ENCODE data around the gene ADCY9. TPM values are rescaled to one million over a fixed set of nuclear protein-coding genes. Genes with fewer than 3 reads are reported as not detected.

Gene ADCY9
- total RNA-seq, 1 experiment from 2014 or later: 14.2 TPM

DNA sequence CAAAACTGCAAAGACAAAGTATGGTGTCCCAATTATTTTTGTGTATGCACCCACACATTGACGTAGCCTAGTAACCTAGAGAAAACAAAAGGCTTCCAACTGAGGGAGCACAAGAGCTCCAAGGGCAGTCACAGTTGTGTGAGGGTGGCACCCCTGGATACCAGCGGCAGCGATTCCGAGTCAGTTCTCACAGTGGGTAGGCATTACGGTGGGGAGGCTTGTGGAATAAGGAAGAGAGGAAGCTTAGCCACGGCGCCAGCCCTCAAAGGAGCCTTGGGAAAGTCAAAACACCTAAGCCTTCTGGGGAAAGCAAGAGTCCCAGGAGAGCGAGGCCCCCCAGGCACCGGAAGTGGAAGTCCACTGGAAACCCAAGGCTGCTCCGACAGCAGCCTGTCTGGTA, 31.0 kb upstream of the ADCY9 start:
- BruUV-seq (replicated peaks): no TSS peak
- intact Hi-C loops (cut with micrococcal nuclease): no loop called here
- Mint-ChIP-seq H3K27ac (ENCODE audit: low read depth, unreplicated experiment) (peak overlapping the region; percentile 25), H3K4me3 (ENCODE audit: unreplicated experiment) (no peak overlapping the region), H3K36me3 (ENCODE audit: insufficient read depth, unreplicated experiment) (no peaks in the 10 kb centered on the region), H3K27me3 (ENCODE audit: insufficient read depth, unreplicated experiment) (no peaks in the 10 kb centered on the region), H3K4me1 (ENCODE audit: insufficient read depth, unreplicated experiment) (no peaks in the 10 kb centered on the region), H3K9me3 (ENCODE audit: unreplicated experiment) (no peaks in the 10 kb centered on the region)
- TF ChIP-seq, protein P1, sequence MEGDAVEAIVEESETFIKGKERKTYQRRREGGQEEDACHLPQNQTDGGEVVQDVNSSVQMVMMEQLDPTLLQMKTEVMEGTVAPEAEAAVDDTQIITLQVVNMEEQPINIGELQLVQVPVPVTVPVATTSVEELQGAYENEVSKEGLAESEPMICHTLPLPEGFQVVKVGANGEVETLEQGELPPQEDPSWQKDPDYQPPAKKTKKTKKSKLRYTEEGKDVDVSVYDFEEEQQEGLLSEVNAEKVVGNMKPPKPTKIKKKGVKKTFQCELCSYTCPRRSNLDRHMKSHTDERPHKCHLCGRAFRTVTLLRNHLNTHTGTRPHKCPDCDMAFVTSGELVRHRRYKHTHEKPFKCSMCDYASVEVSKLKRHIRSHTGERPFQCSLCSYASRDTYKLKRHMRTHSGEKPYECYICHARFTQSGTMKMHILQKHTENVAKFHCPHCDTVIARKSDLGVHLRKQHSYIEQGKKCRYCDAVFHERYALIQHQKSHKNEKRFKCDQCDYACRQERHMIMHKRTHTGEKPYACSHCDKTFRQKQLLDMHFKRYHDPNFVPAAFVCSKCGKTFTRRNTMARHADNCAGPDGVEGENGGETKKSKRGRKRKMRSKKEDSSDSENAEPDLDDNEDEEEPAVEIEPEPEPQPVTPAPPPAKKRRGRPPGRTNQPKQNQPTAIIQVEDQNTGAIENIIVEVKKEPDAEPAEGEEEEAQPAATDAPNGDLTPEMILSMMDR (IDR thresholded peaks at IDR 0.05; ENCODE audit: unreplicated experiment): no peak
- CTCF ChIA-PET: interaction anchor here (0.7 kb wide), 1 partner anchor 63 kb away, joined by 3 read pairs; no protein-coding TSS in a partner anchor
- no peak for DNase-seq (ENCODE audit: unreplicated experiment)
- POLR2A ChIA-PET: interaction anchor here (0.7 to 0.9 kb wide), 3 partner anchors 11 to 75 kb away, joined by 3 read pairs; no protein-coding TSS in a partner anchor

DNA sequence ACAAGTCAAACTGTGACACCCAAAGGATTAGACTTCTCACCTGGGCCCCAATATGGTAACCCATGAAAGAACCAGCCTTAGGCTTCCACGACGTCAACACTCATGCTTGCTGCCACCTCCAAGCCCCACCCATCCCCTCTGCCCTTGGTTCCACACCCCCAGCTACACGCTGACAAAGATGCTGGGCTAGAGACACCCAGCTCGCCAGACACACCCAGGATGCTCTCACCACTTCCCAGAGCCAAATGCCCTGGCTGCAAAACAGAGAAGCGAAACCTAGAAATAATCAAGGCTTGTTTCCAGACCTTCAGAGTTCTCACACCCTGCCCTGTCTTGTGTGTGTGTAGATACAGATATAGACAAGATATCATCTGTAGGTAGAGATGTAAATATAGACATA, 26.0 kb upstream of the ADCY9 start:
- Mint-ChIP-seq H3K27me3 (ENCODE audit: insufficient read depth, unreplicated experiment) (no peaks in the 10 kb centered on the region), H3K4me1 (ENCODE audit: insufficient read depth, unreplicated experiment) (peaks cover 14% of the 10 kb centered on the region), H3K27ac (ENCODE audit: low read depth, unreplicated experiment) (no peak overlapping the region), H3K9me3 (ENCODE audit: unreplicated experiment) (peaks cover 5% of the 10 kb centered on the region), H3K4me3 (ENCODE audit: unreplicated experiment) (no peak overlapping the region), H3K36me3 (ENCODE audit: insufficient read depth, unreplicated experiment) (peaks cover 7% of the 10 kb centered on the region)
- POLR2A ChIA-PET: interaction anchor here (0.6 to 2.6 kb wide), 4 partner anchors 22 to 135 kb away, joined by 3 to 17 read pairs (median 4); no protein-coding TSS in a partner anchor
- CTCF ChIA-PET: interaction anchor here (0.5 to 0.6 kb wide), 2 partner anchors 63 to 118 kb away, joined by 3 to 7 read pairs; no protein-coding TSS in a partner anchor
- BruUV-seq (replicated peaks): no TSS peak
- intact Hi-C loops (cut with micrococcal nuclease): no loop called here
- no peak for DNase-seq (ENCODE audit: unreplicated experiment)
- TF ChIP-seq, protein P1 (IDR thresholded peaks at IDR 0.05; ENCODE audit: unreplicated experiment): no peak

DNA sequence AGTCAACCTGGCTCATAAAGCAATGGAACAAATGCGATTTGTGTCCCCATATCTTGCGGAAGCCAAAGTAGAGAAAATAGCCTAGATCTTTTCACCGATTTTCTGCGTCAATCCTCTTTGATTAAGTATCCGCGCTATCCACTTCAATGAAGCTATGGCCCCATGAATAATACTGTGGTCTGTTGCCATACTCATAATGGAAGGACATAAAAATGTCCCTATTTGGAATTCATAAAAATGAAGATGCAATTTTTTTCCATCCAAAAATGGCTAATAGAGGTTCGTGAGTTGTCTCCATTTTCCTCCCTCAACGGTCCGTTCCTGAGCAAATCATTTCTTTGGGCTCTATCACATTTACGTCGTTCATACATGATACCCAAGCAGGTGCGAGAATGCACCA, 25.4 kb upstream of the ADCY9 start:
- peaks cover 7% of the 10 kb centered on the region for H3K9me3 Mint-ChIP-seq (ENCODE audit: unreplicated experiment)
- H3K27me3 Mint-ChIP-seq (ENCODE audit: insufficient read depth, unreplicated experiment): no peaks in the 10 kb centered on the region
- no peak for DNase-seq (ENCODE audit: unreplicated experiment)
- H3K4me1 Mint-ChIP-seq (ENCODE audit: insufficient read depth, unreplicated experiment): peaks cover 16% of the 10 kb centered on the region
- BruUV-seq (replicated peaks): no TSS peak
- ChIA-PET POLR2A (interaction anchor here (1.1 to 2.6 kb wide), 3 partner anchors 41 to 159 kb away, joined by 3 to 17 read pairs (median 5); no protein-coding TSS in a partner anchor), CTCF (interaction anchor here (0.5 to 1.0 kb wide), 3 partner anchors 64 to 366 kb away, joined by 3 to 7 read pairs (median 4); no protein-coding TSS in a partner anchor)
- H3K36me3 Mint-ChIP-seq (ENCODE audit: insufficient read depth, unreplicated experiment): peaks cover 7% of the 10 kb centered on the region
- H3K4me3 Mint-ChIP-seq (ENCODE audit: unreplicated experiment): no peak overlapping the region
- TF ChIP-seq, protein P1 (IDR thresholded peaks at IDR 0.05; ENCODE audit: unreplicated experiment): no peak
- intact Hi-C loops (cut with micrococcal nuclease): no loop called here
- peak overlapping the region; percentile 99 for H3K27ac Mint-ChIP-seq (ENCODE audit: low read depth, unreplicated experiment)

- Mint-ChIP-seq H3K27ac (ENCODE audit: low read depth, unreplicated experiment) (peak overlapping the region; percentile 99), H3K4me1 (ENCODE audit: insufficient read depth, unreplicated experiment) (peaks cover 24% of the 10 kb centered on the region)
Measured at GRCh38 chr16:4140652-4141051, 24.4 kb upstream of the ADCY9 start.

More at GRCh38 chr16:4140652-4141051, 24.4 kb upstream of the ADCY9 start:
- TF ChIP-seq, protein P1 (IDR thresholded peaks at IDR 0.05; ENCODE audit: unreplicated experiment): no peak
- H3K4me3 Mint-ChIP-seq (ENCODE audit: unreplicated experiment): peak overlapping the region; percentile 39
- H3K9me3 Mint-ChIP-seq (ENCODE audit: unreplicated experiment): peaks cover 7% of the 10 kb centered on the region
- peak; percentile 74 for DNase-seq (ENCODE audit: unreplicated experiment)
- intact Hi-C loops (cut with micrococcal nuclease): no loop called here
- ChIA-PET CTCF (interaction anchor here (0.6 kb wide), 2 partner anchors 17 to 29 kb away, joined by 4 read pairs; no protein-coding TSS in a partner anchor), POLR2A (interaction anchor here (0.8 to 2.5 kb wide), 11 partner anchors 15 to 158 kb away, joined by 3 to 17 read pairs (median 5); no protein-coding TSS in a partner anchor)
- H3K36me3 Mint-ChIP-seq (ENCODE audit: insufficient read depth, unreplicated experiment): peaks cover 12% of the 10 kb centered on the region
- no TSS peak for BruUV-seq (replicated peaks)
- H3K27me3 Mint-ChIP-seq (ENCODE audit: insufficient read depth, unreplicated experiment): no peaks in the 10 kb centered on the region

Measured in MCF 10A (cell line).